HG03558 (cell line): ENCODE data around the gene PIP4K2A.
"Not testable (repeated sequence)": the region's sequence is repeated elsewhere in the genome, so short reads cannot be mapped to it uniquely, and the experiment has no call there.

Experiments
- ATAC-seq: cut with Tn5 transposase; IDR thresholded peaks from one replicate; pipeline ENCODE4 v1.9.1; 2021; ENCODE audit warnings: moderate number of reproducible peaks; ENCODE audit not compliant: unreplicated experiment; ENCODE audit errors: extremely low read depth

Gene PIP4K2A

DNA sequence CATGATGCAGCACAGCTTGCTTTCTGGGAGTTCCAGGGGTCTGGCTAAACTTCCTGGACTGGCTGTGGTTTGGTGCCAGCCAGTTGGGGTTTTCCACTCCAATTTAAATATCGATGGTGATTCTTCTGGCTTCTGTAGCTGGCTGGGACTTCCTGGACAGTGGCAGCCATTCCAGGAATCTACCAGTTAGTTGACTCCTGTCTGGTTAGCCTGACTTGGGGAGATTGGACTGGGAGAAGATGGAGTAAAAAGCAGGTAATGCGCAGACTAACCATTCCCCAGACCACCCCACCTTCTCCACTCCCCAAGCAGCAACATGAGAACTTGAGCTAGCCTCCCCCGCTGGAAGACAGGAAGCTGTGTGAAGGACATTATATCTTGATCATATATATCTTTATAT, 6.3 kb upstream of the PIP4K2A start:
- ATAC-seq = no peak

DNA sequence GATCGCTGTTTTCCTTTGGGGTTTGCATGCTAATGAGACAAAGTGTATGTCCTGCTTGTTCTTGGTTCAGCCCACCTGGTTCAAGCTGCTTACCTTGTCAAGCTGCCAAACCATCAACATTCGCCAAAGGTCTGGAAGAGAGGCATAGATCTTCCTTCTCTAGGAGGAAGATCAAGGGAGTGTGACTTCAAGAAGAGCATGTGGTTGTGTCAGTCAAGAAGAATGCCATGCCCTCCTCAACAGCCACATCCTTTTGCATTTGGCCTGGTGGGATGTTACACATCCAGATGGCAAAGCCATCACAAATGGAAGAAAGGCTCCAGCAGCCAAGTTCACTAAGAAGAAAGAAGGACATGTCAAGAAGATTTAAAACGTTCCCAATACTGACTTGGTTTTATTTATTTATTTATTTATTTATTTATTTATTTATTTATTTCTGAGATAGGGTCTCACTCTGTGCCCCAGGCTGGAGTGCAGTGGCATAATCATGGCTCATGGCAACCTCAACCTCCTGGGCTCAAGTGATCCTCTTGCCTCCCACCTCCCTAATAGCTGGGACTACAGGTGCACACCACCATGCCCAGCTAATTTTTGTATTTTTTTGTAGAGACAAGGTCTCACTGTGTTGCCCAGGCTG, 5.1 kb upstream of the PIP4K2A start:
- no peak for ATAC-seq

DNA sequence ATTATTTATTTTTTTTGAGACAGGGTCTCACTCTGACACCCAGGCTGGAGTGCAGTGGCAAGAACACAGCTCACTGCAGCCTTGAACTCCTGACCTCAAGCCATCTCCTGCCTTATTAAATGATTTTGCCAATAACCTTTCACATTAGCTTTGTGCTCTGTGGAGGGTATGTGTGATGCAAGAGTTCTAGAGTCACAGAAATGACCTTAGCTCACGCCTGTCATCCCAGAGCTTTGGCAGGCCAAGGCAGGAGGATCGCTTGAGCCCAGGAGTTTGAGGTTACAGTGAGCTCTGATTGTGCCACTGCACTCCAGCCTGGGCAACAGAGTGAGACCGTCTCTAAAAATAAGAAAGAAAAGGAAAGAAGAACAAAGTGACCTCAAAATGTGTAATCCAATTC, 4.3 kb upstream of the PIP4K2A start:
- not testable (repeated sequence) for ATAC-seq

DNA sequence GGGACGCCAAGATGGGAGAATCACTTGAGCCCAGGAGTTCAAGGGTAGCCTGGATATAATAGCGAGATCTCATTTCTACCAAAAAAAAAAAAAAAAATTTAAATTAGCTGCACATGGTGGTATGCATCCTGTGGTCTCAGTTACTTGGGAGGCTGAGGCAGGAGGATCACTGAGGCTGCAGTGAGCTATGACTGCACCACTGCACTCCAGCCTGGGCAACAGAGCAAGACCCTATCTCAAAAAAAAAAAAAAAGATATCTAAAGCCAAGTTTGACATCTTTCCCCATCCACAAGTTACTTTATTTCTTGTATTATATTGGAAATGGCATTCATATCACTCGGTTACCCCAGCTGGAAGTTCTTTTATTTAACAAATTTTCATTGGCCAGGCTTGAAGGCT, 3.4 kb upstream of the PIP4K2A start:
- ATAC-seq = no peak

DNA sequence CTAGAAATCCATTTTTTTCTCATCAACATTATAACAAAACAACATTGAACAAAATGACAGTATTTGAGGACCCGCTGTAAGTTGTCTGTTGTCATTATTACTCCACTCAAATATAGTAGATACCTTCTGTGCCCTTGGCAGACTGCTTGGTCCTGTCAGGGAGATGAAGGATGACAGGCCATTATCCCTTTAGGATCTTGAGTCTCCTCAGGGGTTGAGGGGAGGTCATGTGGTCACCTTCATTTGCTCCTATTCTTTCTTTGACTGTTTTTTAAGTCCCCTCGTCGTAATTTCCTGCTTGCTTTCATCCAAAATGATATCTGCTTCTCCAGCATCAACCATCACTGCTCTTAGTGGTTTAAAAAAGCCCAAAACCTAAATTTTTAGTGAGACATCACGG, 2.6 kb upstream of the PIP4K2A start:
- no peak for ATAC-seq

DNA sequence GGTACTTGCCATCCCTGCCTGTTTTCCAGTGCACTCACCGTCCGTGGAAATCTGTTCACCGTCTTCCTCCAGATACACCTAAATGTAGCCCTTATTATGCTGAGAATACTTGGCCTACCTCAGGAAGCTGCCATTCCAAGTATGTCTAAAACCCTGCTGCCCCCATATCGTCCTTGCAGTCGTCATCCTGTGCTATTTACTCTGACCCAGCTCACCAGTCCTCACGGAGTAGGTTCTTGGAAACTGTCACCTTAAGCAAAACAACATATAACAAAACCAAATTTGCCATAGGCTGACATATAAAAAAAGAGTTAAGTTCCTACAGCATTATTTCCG, 880 bp upstream of the PIP4K2A start:
- ATAC-seq = no peak

DNA sequence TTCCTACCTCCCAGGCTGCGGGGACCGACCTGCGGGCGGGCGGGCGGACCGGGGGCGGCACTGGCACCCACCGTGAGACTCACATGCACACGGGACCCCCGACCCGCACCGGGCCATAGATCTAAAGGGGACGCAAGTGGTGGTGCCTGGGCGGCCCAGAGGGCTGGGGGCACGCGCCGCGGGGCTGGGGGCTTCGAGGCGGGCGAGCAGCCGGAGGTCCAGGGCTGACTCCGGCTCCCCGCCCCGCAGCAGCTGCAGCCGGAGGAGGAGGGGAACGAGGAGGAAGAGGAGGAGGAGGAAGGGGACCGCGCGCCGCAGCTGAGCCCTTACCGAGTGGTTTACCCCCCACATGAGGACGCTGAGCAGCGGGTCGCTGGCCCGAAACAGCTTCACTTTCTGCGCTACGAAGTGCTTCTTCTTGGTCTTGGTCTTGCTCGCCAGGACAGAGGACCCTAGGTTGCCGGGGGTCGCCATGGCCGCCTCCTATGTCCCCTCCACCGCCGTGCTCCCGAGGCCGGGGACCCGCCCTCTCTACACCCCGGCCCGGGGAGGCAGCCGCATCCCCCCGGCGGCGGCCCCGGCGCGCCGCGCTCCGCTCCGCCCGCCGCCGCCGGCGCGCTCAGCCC, 412 bp downstream of the PIP4K2A start:
- no peak for ATAC-seq

DNA sequence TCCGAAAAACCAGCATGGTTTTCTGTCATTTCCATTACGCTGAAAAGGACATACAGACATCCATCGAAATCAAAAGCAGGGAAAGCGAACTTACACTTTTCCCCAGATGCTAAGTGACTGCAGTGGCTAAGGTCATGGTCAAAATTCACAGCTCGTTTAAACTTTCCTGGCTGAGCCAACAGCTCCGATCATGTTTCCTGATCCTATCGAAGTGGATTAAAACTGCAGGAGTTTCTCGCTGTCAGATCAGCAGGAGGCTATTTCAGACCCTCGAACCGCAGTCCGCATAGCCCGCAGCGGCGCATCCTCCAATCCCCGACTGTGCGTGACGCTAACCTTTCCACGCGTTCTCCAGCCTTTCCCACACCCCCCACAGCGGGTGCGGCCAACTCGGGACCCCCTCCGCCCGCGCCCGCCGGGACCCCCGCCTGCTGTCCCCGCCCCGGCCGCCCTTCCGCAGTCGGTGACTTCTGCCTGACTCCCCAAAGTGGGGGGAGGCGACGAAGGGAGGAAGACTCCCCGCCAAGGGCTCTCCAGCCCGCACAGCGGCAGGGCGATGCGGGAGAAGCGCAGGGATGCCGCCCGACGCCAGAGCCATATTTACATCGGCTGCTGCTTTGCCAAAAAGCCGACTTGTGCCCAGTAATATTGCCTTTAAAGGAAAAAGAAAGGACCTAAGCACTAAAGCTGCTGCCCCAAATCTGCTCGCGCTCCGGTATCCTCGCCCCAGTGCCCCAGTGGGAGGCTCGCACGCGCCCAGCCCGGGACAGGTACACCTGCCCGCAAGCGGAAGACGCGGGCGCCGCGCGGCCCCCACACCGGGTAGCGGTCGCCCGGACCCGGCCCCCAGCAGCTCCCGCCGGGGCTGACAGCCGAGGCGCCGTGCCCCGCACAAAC, 1.2 kb downstream of the PIP4K2A start:
- peak; percentile 6 for ATAC-seq

DNA sequence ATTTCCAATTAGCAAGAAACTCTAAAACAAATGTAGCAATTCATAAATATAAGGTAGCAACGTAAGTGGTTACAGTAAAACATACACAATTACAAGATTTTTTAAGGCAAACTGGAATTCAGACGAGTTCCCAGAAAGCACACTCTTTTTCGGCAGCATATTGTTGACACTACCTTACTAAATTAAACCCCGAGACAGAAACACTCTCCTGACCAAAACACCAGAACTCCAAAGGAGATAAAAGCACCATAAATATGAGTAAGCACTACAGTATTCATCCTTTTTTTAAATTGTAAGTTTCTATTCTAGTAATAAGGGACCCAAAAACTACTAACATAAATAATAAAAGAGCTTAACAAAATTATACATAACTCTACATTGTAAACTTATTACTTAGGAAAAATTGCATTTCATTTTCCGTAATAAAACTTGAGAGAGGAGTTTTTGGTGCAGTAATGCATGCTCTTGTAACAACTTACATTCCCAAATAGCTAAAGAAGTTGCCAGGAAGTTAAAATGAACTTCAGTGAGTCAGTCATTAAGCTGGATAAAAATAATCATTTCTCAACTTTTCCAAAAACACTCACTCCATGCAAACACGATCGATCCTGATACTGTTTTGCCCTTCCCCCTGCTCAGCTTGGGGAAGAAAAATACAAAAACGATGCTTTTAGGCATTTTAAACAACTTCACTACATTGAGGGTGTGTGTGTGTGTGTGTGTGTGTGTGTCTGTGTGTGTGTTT, 2.0 kb downstream of the PIP4K2A start:
- no peak for ATAC-seq

DNA sequence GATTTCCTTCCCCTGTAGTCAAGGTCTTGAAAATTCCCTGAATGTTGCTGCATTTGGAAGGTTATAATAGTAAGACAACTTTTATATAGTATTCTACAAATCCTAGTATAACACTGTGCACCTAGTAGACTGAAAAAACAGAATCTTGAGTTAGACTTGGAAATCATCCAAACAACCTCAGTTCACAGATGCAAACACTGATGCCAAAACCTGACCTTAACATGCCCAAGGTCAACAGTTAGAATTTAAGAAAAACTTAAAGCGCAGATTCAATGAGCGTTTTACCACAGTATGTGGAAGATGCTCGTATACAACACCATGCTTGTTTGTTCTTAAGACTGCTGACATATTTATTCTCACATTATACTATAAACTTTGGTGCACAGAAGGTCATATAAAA, 3.0 kb downstream of the PIP4K2A start:
- ATAC-seq = no peak

DNA sequence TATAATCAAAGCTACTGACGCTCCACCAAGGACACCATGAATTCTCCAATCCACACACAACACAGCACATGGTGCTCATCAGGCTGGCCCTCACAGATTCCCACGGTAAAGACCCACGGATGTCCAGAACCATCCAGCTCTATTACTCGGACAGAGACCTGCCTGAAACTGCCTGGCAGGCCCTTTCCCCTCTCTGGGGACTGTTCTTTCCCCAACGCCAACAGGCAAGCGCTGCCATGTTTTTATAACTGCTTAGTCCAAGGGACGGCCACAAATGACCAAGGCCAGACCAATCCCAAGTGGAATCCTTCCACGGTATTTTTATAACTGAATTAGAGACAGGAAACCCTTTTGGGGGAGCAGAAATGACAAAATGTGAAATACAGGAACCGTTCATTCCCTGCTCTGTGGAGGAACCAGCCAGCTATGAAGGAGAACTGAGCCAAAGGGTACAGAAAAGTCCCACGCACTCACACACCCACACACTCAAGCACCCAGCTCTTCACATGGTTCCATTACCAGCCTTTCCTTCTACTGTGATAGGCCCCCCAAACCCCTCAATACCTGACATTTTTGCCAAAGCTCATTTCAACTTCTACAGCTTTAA, 4.1 kb downstream of the PIP4K2A start:
- ATAC-seq = no peak

DNA sequence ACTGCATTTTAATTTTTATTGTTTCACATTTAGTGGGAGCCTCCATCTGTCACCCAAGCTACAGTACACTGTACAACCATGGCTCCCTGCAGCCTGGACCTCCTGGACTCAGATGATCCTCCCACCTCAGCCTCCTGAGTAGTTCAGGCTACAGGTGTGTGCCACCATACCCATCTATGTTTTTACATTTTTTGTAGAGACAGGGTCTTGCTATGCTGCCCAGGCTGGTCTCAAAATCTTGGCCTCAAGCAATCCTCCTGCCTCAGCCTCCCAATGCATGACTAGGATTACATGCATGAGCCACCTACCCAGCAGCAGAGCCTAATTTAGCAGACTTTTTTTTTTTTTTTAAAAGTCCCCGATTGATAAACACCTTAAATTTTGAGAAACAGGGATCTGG, 5.6 kb downstream of the PIP4K2A start:
- ATAC-seq = no peak

DNA sequence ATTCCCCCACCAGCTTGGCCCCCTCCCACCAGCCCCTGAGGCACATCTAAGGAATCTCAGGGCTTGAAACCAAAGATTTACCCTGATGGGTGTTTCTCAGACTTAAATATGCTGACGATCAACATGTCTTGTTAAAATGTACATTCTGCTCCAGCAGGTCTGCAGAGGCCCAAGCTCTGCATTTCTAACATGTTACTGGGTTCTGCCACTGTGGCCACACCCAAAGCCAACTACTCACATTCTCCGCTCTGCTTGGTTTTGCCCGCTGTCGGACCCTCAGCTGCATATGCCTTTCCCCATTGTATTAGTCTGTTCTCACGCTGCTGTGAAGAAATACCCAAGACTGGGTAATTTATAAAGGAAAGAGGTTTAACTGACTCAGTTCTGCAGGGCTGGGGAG, 8.9 kb downstream of the PIP4K2A start:
- no peak for ATAC-seq

DNA sequence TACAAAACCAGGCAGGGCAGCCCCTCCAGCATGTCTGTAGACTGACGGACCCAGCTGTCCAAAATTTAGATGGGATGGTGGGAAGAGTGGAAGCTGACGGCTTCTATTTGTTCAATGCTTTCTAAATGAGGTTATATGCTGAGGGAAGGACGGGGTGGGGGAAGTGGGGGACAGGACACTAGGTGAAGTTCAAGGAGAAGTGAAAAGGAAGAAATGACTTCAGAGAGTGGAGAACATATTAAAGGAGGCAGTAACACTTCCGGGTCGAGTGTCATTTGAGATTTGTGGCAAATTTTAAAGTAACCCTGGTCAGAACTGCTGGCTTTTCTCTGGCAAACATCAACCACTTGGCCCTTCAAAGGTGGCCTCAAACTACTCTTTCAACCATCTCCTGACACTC, 9.4 kb downstream of the PIP4K2A start:
- no peak for ATAC-seq

DNA sequence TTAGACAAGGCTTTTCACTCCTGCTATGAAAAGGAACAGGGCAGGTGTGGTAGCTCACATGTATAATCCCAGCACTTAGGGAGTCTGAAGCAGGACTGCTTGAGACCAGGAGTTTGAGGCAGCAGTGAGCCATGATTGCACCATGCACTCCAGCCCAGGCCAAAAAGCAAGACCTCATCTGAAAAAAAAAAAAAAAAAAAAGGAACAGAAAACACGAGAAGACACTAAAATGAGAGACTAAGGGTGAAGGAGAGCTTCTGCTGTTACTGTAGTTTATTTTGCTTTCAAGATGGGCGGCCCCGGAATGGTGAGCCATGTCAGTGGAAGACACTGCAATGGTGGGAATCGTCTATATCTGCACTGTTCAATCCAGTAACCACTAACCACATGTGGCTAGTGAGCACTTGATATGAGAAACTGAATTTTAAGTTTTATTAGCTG, 9.9 kb downstream of the PIP4K2A start:
- no peak for ATAC-seq

DNA sequence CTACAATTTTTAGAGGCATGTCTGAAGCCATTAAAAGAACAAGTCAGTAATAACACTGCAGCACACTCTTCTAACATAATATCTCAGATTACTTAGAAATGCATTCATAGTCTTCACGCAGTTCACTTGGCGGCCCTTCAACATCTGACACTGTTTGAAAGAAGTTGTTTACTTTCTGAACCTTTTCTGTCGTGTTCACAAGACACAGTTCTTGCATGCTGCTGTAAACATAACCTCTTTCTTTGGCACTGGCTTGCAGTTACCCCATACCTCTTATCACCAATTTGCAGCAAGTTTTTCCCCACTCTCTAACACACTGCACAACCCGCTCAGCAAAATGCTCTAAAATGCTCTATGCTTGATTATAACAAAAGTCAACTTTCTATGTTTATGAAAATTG, 12.0 kb downstream of the PIP4K2A start:
- ATAC-seq = no peak

DNA sequence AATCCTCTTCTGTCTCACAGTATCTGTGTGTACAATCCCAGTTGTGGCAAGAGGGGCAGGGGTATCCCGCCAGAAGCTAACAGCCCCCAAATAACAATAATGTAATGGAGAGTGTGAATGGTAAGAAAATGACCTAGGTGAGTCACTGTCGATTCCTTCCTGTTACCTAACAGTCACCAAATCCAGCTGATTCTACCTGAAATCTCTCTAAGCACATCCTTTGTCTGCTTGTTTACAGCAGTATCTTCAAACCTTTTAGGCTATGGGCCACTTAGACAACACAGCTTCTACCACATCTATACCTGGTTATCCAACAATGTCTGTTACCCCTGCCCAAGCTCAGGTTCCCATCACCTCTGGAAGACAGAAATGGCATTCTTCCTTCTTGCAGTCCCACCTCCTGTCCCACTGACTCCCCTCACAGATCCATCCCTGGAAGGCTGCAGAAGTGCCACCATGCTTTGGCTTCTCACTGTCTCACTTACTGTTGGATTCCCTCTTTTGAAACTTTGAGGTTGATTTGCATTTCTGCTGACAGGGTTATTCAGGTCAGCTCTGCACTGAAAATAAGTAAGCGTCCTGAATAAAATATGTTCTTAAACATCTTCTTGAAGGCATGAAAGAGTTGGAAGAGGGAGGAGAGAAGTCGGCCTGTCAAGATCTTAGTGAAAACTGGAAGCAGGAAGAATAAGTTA, 13.1 kb downstream of the PIP4K2A start:
- no peak for ATAC-seq

DNA sequence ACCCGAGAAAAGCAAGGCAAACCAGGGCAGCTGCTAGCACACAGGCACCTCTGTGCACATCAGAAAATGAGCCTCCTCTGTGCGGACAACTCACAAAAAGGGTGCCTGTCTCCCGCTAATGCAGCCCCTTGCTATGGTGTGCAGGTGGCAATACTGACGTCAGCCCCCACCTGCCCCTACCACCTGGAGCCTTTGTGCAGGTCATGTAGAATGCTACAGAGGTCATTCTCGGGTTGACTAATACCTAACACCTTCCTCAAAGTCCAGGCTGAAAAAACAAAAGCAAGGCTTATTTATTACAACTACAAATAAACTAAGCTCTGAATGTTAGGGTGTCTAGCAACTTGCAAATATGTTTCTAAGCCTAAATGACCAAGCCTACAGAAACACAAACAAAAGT, 13.9 kb downstream of the PIP4K2A start:
- no peak for ATAC-seq

DNA sequence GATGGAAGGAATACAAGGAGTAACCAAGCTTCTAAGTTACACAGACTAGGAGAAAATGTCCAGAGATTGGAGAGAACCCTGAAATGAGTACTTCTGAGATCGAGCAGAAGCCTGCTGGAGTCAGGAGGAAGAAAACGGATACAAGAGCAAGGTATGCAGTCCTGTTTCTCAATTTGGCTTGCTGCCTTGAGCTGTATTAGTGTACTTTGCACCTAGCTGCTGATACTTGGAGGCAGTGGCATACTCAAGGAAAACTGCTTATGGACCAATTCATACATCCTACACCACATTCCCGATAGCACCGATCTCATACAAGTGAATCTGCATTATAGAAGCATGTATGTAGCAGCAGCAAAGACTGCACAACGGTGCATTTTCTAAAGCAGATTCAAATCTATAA, 14.4 kb downstream of the PIP4K2A start:
- no peak for ATAC-seq

DNA sequence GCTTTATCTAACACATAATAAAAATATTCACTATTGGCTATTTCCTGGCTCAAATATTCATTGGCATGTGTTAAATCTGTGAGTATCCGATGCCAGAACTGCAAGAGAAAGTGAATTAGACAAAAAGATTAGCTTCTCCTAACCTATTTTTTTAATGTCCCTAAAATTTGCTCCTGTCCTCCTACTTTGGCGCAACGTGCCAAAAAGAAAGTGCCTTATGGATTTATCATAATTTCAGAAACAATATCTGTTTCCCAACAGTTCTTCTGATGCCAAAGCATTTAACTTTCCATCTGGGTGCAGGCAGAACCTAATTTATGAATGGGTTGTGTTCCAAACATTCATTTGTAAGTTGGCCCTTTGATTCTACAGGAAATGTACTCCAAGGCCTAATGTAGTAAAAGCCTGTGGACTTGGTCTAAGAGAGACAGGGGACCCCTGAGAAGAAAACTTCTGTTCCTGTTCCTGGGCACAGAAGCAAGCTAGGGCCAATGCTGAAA, 15.4 kb downstream of the PIP4K2A start:
- no peak for ATAC-seq
